Left ventricle myocardium inferior (tissue), 1 donor: ENCODE data around the gene TMC1. TPM values are rescaled to one million over a fixed set of nuclear protein-coding genes. Genes with fewer than 3 reads are reported as not detected.

Source experiments
- DNase-seq: peaks from one replicate; pipeline ENCODE4 v3.0.0-alpha.2; 2020
- H3K27ac ChIP-seq: fragments of 200-600 bp; replicated peaks from 2 replicates; pipeline ENCODE4 v1.8.0; 2021
- H3K27me3 ChIP-seq: fragments of 200-600 bp; 2 replicates; pipeline ENCODE4 v1.8.0; 2021; ENCODE audit warnings: low read depth
- H3K36me3 ChIP-seq: fragments of 200-600 bp; 2 replicates; pipeline ENCODE4 v1.8.0; 2021
- H3K4me1 ChIP-seq: fragments of 200-600 bp; 2 replicates; pipeline ENCODE4 v1.8.0; 2021
- H3K4me3 ChIP-seq: fragments of 200-600 bp; 2 replicates; pipeline ENCODE4 v1.8.0; 2021; ENCODE audit warnings: mild to moderate bottlenecking, moderate library complexity
- H3K9me3 ChIP-seq: fragments of 200-600 bp; replicated peaks from 2 replicates; pipeline ENCODE4 v1.8.0; 2021
- CTCF ChIP-seq: fragments of 200-600 bp; IDR thresholded peaks from 2 replicates; pipeline ENCODE4 v1.8.0; 2021; ENCODE audit warnings: antibody characterized with exemption, mild to moderate bottlenecking, borderline replicate concordance
- intact Hi-C: fragments of 100-400 bp; cut with micrococcal nuclease; formaldehyde crosslinking; loops from one replicate; pipeline ENCODE4 v1.11.0; 2022
- total RNA-seq: library from RNA; stranded (reverse); fragmentation: NEBNext Ultra II Directional; extraction: Animal tissue kit (Norgen Biotek cat#: 25700); gene quantifications from one replicate; pipeline ENCODE4 v1.2.1, GENCODE V29; 2021
- donor health status: DM: no; HTN: yes; CAD: no; lungs with severe emphysema.

Gene TMC1
- total RNA-seq, 1 donor from 2014 or later: 0.25 TPM

- TF ChIP-seq CTCF: no peak
Measured at GRCh38 chr9:72691671-72692070, 170.3 kb downstream of the TMC1 start.

GRCh38 chr9:72695365-72695764 lies 174.0 kb downstream of the TMC1 start:
- Histone ChIP-seq H3K4me3 (no peak overlapping the region), H3K9me3 (peaks cover 7% of the 10 kb centered on the region), H3K4me1 (no peaks in the 10 kb centered on the region), H3K36me3 (no peaks in the 10 kb centered on the region), H3K27me3 (no peaks in the 10 kb centered on the region), H3K27ac (no peak overlapping the region)
- intact Hi-C loops: no loop called here
- TF ChIP-seq CTCF: no peak
- no peak for DNase-seq

More at GRCh38 chr9:72691671-72692070, 170.3 kb downstream of the TMC1 start:
- Histone ChIP-seq H3K36me3 (no peaks in the 10 kb centered on the region), H3K4me1 (no peaks in the 10 kb centered on the region), H3K27ac (no peak overlapping the region), H3K4me3 (no peak overlapping the region), H3K9me3 (peaks cover 10% of the 10 kb centered on the region), H3K27me3 (no peaks in the 10 kb centered on the region)
- DNase-seq: no peak
- intact Hi-C loops: no loop called here

- no peak overlapping the region for H3K4me3 ChIP-seq
- H3K9me3 ChIP-seq: no peaks in the 10 kb centered on the region
- intact Hi-C loops: no loop called here
- no peak overlapping the region for H3K27ac ChIP-seq
- no peaks in the 10 kb centered on the region for H3K4me1 ChIP-seq
- H3K36me3 ChIP-seq: no peaks in the 10 kb centered on the region
- TF ChIP-seq CTCF: no peak
- no peak for DNase-seq
- no peaks in the 10 kb centered on the region for H3K27me3 ChIP-seq
Measured at GRCh38 chr9:72696511-72696910, 175.1 kb downstream of the TMC1 start.

GRCh38 chr9:72701510-72701909 lies 180.1 kb downstream of the TMC1 start:
- TF ChIP-seq CTCF: no peak
- no peaks in the 10 kb centered on the region for H3K36me3 ChIP-seq
- H3K4me1 ChIP-seq: no peaks in the 10 kb centered on the region
- intact Hi-C loops: loop anchor here (10.0 kb wide), 1 partner anchor 63 kb away; no protein-coding TSS in a partner anchor
- no peaks in the 10 kb centered on the region for H3K9me3 ChIP-seq
- H3K4me3 ChIP-seq: no peak overlapping the region
- no peaks in the 10 kb centered on the region for H3K27me3 ChIP-seq
- DNase-seq: no peak
- H3K27ac ChIP-seq: no peak overlapping the region

GRCh38 chr9:72703574-72703973 lies 182.2 kb downstream of the TMC1 start:
- H3K4me3 ChIP-seq: no peak overlapping the region
- no peaks in the 10 kb centered on the region for H3K9me3 ChIP-seq
- intact Hi-C loops: loop anchor here (10.0 kb wide), 1 partner anchor 61 kb away; no protein-coding TSS in a partner anchor
- no peaks in the 10 kb centered on the region for H3K27me3 ChIP-seq
- H3K27ac ChIP-seq: no peak overlapping the region
- no peak for TF ChIP-seq CTCF
- no peaks in the 10 kb centered on the region for H3K4me1 ChIP-seq
- no peaks in the 10 kb centered on the region for H3K36me3 ChIP-seq
- DNase-seq: no peak
